ENCODE results near the gene PLCL1.
"Not testable (repeated sequence)": the region's sequence is repeated elsewhere in the genome, so short reads cannot be mapped to it uniquely, and the experiment has no call there.

PLCL1 gene

DNA sequence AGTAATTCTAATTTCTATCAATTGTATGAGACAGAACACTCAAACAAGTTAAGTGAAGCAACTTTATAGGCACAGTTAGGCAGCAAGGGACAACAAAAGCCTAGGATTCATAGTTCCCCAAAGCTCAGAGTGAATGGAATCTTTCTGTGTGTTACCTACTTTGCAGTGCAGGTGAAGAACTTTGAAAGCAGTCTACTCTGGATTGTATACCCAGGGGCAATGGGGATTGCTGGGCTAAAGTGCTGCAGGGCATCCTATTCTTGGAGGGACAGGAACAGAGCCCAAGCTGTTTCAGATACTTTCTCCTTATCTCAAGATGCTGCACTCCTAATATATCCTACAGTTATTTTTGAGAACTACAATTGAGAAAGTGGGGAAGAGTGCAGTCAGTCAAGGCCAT is 207.6 kb downstream of the PLCL1 start:
- no peak for DNase-seq (ENCODE audit: low read depth, low spot score)
- no peak overlapping the region for H3K4me3 ChIP-seq (ENCODE audit: low read length)

DNA sequence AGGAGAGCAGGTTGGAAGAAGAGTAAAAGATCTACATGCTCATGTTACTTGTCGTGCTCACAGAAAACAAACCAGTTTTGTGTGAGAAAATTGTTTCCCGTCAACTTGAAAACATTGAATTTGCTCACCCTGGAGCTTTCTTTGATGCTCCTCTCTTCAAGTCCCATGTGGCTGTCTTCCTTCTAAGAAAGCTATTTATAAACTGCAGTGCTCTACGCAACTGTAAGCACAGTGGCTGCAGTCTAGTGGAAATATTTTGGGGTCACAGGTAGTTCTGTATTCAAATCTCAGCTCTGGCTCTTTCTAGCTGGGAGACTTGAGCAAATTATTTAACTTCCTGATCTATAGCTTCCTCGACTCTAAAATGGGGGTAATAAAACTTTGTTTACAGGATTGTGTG is 211.8 kb downstream of the PLCL1 start:
- DNase-seq (ENCODE audit: low read depth, low spot score), result no peak
- no peak overlapping the region for H3K4me3 ChIP-seq (ENCODE audit: low read length)

DNA sequence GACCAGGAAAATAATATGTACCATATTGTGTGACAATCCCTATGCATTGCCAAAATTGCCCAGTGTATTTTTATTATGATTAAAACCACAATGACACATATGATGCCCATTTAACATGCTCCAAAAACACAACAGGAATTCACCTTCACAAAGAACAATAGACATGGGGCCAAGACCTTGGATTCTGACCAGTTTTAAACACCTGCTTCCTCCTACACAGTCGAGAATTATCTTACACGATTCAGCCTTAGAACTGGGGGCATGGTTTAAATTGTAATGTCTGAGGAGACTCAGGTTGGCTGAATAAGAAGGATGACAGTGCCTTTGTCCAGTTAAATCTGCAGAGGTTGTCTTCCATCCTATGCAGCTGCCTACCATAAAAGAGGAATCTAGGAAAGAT is 212.7 kb downstream of the PLCL1 start:
- no peak for DNase-seq (ENCODE audit: low read depth, low spot score)

DNA sequence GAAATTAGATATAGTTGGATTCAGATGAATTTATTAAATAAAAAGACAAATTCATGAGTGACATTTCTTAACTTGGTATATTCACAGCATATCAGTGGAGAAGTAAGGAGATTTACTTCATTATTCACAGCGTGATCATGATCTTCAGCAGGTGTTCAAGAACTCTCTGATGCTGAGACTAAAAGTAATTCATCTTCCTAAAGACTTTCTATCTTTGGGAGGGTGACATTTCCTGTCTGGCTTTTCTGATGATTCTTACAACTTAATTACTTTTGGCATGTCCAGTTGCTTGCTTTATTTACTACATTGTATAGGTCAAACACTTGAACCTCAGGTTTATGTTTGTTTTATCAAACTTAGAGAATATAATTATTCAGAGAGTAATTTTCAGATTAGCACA is 224.6 kb downstream of the PLCL1 start:
- no peak overlapping the region for H3K4me3 ChIP-seq (ENCODE audit: low read length)
- no peak for DNase-seq (ENCODE audit: low read depth, low spot score)

More for the DNA sequence above, 212.7 kb downstream of the PLCL1 start:
- H3K4me3 ChIP-seq (ENCODE audit: low read length), result no peak overlapping the region

DNA sequence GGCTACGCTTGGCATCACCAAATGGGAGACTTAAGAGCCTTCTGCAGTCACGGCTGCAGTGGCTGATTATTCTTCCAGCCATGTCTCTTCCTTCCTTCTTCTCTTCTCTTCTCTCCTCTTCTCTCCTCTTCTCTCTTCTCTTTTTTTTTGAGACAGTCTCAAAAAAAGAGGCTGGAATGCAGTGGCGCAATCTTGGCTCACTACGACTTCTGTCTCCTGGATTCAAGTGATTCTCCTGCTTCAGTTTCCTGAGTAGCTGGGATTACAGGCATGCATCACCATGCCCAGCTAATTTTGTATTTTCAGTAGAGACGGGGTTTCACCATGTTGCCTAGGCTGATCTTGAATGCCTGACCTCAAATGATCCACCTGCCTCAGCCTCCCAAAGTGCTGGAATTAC is 225.2 kb downstream of the PLCL1 start:
- not testable (repeated sequence) for DNase-seq (ENCODE audit: low read depth, low spot score); H3K4me3 ChIP-seq (ENCODE audit: low read length)

DNA sequence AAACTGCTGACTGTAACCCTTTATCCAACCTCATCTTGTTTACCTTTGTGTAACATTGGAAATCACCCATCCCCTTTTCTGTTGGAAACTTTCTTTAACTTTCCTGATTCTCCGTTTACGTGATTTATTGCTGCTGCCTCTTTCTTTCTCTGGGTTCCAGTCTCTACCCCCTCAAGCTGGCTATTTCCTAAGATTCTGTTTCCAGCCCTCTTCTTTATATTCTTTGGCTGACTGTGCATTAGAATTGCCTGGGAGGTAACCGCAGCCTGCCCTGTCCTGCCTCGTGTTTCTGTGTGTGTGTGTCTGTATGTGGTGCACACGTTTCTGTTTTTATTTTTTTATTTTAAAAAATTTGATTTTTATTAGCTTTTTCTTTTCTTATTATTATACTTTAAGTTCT is 229.2 kb downstream of the PLCL1 start:
- no peak overlapping the region for H3K4me3 ChIP-seq (ENCODE audit: low read length)
- DNase-seq (ENCODE audit: low read depth, low spot score), result no peak

DNA sequence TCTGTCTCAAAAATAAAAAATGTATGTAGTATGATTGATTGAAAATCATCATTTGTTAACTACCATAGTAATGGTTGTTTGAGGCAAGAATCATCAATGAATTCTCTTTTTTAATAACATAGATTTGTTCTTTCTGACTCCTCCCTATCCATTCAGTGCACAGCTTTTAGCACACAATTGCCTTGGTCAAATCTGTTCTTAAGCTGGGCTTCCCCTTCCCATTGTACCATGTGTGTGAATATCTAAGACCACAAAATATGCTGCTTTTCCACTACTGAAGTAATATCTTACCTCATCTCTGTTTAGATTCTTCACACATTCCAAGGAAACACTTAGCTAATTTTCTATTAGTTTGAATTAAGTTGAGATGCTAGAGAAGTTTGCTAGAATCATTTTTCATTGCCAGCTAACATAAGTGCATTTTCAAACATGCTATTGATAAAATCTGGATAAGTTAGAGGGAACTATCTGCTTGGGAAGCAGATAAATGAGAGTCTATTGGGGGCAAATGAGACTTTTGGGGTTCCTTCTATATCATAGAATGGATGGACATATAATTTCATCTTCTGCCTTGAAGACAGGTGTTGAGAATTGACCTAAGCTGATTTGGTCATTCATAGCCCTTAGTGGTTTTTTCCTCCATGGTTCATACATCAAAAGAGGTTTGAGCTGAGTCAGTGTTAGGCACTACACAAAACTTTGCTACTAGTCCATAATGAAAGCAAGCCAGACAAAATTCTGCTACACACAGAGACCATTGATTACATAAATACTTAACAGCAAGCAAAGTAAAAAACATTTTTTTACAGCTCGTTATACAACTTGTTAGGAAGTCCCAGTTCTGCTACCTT is 231.9 kb downstream of the PLCL1 start:
- DNase-seq (ENCODE audit: low read depth, low spot score), result no peak
- H3K4me3 ChIP-seq (ENCODE audit: low read length), result no peak overlapping the region

DNA sequence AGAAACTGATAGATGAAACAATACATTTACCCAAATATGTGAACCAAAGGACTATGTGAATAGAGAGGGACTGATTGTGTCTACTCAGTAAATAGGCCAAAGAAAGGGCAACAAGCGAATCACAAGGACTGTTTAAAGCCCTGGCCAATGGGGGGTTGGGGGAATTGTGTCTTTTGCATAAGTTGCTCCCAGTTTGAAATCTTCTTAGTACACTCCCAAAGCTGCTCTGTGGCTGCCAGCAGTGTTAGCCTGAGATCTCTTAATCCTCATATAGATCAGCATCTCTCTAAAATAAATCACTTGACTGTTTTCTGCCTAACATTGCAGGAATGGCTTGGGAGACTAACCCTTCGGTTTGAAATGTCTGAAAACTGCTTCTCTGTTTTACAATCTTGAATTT is 236.4 kb downstream of the PLCL1 start:
- H3K4me3 ChIP-seq (ENCODE audit: low read length), result no peak overlapping the region
- no peak for DNase-seq (ENCODE audit: low read depth, low spot score)

DNA sequence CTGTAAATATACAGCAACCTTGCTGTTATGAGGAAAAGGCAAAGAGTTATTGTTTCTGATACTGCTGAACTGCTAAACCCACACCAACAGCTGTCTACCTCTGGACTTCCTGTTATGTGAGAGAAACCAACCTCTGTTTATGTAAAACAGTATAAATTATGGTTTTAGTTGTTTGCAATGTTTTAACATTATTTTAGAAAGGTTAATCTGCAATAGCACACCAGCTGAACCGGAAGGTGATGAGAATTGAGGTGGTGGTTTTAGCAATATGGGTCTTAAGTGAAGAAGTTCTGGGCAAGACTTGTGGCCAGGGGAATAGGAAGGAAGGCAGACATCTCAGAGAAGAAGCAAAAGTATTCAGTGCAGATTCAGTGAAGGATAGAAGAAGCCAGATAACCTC is 237.8 kb downstream of the PLCL1 start:
- DNase-seq (ENCODE audit: low read depth, low spot score), result no peak
- no peak overlapping the region for H3K4me3 ChIP-seq (ENCODE audit: low read length)

DNA sequence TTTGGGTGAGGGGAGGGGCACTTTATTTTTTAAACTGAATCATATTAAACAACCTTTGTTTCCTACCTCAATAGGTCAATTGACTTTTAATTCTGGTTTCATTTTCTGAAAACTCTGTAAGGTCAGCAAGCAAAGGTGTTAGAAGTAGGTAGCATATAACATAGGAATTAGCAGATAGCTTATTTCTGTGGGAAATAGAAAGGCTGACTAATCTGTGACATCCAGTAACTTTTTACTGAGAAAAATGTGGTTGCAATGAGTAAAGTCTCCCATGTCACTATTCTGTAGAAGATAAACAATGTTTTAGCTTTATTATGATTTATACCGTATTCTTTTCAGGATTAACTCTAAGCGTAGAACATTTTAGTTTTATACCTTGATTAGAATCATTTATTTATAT is 240.4 kb downstream of the PLCL1 start:
- H3K4me3 ChIP-seq (ENCODE audit: low read length), result no peak overlapping the region
- DNase-seq (ENCODE audit: low read depth, low spot score), result no peak

DNA sequence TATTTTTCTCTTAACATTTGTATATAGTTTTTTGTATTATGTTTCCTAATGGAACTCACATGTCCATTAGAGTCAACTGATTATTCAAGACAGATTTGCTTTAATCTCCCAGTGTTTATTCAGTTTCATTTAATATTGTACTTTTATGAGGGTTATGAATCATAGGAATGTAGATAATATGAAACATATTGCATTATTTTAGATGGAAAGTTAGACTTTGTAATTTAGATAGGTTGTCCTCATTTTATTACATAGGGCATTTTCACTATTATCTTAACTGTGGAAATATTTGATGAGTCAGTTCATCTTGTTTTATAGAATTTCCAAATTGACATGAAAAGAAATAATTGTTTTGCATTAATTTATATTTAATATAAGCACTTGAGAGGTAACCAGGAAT is 240.8 kb downstream of the PLCL1 start:
- no peak for DNase-seq (ENCODE audit: low read depth, low spot score)
- H3K4me3 ChIP-seq (ENCODE audit: low read length), result no peak overlapping the region

DNA sequence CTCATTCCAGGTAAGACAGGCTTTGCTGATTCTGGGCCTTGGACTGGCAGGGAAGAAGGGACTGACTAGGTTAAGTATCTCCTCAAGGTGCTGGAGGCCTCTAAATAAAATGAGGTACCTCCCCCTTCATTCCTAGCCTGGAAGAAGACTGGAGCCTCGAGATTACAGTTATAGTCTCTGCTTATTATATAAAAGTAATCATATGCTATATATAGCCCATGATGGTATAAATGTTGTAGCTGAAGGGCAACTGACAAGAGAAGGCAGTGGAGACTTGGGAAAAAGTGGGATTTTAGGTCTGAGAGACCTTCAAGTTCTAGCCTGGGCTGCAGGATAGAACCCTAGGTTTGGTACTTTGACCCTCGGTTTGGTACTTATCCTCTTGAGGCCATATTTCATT is 248.3 kb downstream of the PLCL1 start:
- DNase-seq (ENCODE audit: low read depth, low spot score), result no peak
- no peak overlapping the region for H3K4me3 ChIP-seq (ENCODE audit: low read length)

DNA sequence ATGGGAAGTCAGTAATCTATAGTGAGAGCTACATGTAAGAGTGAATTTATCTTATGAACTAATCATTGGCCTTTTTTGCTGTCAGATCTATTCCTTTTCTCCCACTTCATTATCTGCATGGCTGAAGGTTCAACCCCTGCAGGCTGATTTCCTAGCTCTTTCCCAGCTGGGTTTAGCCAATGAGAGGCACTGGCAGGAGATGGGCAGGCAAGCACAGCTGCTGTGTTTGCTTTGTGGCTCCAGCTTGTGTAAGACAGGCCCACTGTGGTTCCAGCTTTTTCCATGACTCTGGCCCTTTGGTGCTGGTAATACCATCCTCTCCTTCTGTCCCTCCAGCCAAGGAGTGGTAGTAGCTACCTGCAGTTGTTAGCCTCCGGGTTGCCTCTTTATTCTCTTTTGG is 248.8 kb downstream of the PLCL1 start:
- no peak overlapping the region for H3K4me3 ChIP-seq (ENCODE audit: low read length)
- DNase-seq (ENCODE audit: low read depth, low spot score), result no peak

DNA sequence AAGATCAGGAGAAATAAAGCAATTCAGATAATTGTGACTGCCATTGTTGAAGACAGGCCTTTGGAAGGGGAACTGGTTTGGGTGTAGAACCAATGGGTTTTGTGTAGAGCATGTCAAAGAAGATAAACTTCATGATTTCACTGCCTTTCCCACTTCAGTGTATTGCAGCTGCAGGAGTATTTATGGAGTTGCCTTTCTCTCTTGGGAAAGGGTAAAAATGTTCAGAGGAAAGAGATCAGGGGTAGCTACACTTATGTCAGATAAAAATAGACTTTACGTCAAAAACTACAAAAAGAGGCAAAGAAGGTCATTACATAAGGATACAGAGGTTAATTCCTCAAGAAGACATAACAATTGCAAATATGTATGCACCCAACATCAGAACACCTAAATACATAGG is 249.4 kb downstream of the PLCL1 start:
- no peak overlapping the region for H3K4me3 ChIP-seq (ENCODE audit: low read length)
- DNase-seq (ENCODE audit: low read depth, low spot score), result no peak

DNA sequence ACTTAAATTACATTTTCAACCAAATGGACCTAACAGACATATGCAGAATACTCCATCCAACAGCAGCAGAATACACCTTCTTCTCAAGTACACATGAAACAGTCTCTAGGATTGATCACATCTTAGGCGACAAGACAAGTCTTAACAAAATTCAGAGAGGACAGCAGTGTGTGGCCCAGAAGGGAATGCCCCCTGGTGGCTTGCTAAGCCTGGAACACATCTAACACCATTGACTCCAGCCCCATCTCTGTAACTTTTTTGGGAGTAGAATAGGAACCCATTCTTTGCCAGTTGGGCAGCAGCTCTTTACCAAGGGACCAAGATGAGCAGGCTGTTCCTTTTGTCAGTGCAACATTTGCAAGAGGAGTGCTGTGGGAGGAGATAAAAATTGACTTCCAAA is 249.9 kb downstream of the PLCL1 start:
- peak; percentile 49 for DNase-seq (ENCODE audit: low read depth, low spot score)
- H3K4me3 ChIP-seq (ENCODE audit: low read length), result no peak overlapping the region

DNA sequence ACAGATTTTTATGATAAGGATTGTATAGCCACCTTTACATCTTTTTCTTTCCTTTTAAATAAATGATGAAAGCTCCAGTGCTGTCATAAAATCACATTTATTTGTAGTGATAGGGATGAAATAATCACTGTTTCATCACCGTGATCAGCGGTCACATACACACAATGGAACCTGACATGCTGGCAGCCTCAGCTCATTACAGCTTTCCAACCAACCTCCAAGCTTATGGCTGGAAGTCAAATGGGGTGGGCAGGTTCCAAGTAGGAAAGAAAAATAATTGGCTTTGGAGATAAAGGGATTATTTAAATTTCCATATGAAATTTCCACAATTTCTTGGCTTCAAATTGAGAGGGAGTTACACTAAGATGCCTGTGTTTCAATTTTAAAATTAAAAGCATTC is 251.3 kb downstream of the PLCL1 start:
- no peak for DNase-seq (ENCODE audit: low read depth, low spot score)

DNA sequence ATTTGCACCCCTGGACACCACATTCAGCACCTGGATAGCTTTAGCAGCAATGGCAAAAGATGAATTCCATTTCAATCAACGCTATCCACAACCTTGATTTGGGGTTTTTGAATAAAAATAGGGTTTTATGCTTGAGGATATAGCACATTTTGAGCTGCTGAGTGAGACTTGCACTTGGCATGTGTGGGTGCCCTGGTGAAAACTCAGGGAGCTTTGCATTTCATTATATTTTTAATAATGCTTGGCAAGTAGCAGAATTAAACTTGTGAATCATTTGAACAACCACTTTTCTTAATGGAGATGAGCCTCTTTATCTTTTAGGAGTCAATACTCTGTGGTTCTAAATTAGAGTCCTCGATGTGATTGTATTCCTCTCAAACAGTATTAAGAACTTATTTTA is 252.4 kb downstream of the PLCL1 start:
- DNase-seq (ENCODE audit: low read depth, low spot score), result no peak
- H3K4me3 ChIP-seq (ENCODE audit: low read length), result no peak overlapping the region

More for the DNA sequence above, 251.3 kb downstream of the PLCL1 start:
- H3K4me3 ChIP-seq (ENCODE audit: low read length), result no peak overlapping the region

DNA sequence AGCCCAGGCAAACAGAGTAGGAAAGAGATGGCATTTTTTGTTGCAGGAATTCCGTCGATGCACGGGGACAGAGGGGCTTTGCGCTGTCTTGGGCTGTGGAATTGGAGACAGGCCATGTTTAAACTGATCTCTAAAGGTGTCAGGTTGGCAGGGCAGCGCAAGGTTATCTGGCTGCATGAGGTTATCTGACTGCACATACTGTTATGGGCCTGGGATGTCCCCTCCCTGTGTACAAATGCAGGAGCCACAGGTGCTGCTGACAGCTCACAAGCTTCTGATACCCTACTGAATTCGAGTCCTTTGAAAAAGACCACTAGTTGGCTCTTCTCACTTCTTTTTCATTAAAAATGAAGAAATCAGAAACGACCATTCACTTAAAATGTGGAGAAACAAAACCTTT is 255.4 kb downstream of the PLCL1 start:
- no peak for DNase-seq (ENCODE audit: low read depth, low spot score)
- no peak overlapping the region for H3K4me3 ChIP-seq (ENCODE audit: low read length)

DNA sequence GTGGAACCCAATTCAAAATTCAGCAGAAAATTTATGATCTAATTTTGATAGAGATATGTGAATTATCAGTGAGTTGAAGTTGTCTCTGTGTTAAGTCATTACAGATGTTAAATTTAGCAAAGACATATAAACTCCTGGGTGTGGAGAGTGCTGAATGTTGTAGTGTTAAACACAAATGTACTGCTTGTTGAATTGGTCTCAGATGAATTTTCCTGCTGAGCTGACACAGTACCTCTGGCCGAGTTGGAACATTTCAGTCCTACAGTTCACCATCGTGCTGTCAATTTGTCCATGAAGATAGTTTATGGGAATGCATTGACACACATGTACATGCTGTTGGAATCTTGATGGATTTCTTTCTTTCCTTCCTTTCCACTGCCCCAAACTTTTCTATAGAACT is 255.9 kb downstream of the PLCL1 start:
- no peak overlapping the region for H3K4me3 ChIP-seq (ENCODE audit: low read length)
- DNase-seq (ENCODE audit: low read depth, low spot score), result no peak

DNA sequence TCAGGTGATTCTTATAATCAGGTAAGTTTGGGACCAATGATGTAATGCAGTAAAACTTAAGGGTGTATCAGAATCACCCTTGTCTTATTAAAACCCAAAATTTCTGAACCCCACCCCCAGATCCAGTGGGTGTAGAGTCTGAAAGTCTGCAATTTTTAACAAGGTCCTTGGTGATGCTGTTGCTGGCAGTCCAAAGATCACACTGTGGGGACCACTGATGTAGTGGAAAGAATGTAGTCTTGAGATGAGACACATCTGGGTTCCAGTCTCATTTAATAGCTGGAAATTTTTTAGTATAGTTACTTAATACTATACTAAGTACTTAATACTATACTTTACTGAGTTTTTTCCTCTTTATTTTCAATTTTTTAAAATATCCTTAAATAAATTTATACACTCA is 258.4 kb downstream of the PLCL1 start:
- DNase-seq (ENCODE audit: low read depth, low spot score), result no peak
- no peak overlapping the region for H3K4me3 ChIP-seq (ENCODE audit: low read length)

DNA sequence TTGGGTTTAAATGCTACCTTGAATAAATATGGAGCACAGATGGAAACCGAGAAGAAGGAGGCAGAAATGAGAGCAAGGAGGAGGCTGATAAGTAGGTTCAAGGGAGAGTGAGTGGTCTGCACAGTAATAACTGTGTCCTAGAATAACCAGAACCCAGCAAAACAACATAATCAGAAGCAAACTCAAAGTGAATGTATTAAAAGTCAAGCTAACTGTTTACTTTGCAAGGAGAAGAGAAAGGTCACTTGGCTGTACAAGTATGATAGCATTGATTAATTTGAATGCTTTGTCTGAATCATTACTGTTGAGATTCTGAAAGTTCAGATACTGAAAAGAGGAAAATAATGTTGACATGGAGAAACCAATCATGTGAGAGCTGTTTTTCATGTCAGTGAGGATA is 258.8 kb downstream of the PLCL1 start:
- no peak overlapping the region for H3K4me3 ChIP-seq (ENCODE audit: low read length)
- no peak for DNase-seq (ENCODE audit: low read depth, low spot score)
